Effector CD8-positive, alpha-beta T cell (primary cell): ENCODE results near the gene SYT1.

ENCODE experiments used
- DNase-seq: peaks from one replicate; lab custom pipeline; 2025; lab: John Stamatoyannopoulos, UW

SYT1 gene

GRCh38 chr12:79057540-79057939 lies 193.0 kb downstream of the SYT1 start:
- DNase-seq = no peak

DNA sequence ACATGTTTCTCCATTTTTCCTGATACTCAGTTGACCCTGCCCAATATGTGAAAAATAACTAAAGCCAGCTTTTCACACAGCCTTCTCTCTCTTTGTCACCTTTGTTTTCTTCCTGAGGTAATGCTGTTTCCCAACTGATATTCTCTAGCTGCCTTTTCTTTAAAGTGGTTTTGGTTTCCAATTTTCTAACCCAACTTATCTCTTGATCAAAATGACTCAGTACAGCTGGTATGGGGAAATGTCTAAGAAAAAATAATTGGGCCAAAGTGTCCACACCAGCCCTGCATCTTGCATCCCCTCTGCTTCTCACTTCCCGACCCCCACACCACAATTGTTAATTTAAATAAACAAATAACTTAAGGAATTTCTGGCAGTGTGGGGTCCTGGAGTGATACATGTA lies 193.8 kb downstream of the SYT1 start:
- DNase-seq = no peak

- DNase-seq = no peak
Observed at GRCh38 chr12:79059557-79059956, 195.0 kb downstream of the SYT1 start.

DNA sequence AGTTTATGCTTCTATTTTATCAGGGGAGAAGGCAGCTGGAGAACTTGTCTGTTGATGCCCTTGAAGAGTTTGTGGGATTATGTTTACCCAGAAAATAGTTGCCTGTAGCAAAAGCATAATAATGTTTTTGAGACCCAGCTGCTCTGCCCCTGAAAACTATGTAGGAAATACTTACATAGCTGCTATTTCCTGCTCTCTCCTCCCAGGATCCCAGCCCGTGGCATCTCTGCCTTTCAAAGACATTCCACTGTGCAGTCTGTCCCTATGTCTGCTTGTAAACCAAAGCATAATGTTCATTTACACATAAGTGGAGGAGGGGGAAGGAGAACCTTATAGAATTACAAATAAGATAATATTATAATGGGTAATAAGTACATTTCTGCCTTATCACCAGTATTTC lies 198.7 kb downstream of the SYT1 start:
- DNase-seq = no peak

DNA sequence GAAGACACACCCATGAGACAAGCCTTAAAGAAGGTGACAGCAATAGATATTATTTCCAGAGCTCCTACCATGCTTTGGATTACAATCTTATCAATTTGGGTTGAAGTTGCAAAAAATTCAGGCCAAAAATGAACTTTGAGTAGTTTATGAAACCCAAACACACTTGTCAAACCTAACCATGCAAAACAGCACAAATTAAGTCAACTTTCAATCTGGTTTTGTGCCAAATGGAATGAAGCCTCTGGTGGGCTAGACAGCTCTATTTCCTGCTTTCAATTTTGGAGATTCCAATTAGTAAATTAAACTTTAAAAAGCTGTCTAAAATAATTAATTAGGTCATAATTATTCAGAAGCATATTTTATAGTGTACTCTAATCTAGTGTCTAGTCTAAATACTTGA lies 203.4 kb downstream of the SYT1 start:
- no peak for DNase-seq

- DNase-seq = no peak
Observed at GRCh38 chr12:79069009-79069408, 204.4 kb downstream of the SYT1 start.

DNA sequence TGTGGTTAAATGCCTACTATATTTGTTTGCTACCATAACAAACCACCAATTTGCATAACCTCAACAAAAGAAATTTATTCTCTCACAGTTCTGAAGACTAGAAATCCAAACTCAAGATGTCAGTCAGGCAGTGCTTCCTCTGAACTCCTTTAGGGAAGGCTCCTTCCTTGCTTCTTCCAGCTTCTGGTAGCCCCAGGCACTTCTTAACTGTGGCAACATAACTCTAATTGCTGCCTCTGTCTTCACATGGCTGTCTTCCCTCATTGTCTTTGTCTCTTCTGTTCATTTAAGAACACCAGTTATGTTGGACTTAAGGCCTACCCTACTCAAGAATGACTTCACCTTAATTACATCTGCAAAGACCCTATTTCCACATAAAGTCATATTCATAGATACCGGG lies 206.9 kb downstream of the SYT1 start:
- DNase-seq = no peak

DNA sequence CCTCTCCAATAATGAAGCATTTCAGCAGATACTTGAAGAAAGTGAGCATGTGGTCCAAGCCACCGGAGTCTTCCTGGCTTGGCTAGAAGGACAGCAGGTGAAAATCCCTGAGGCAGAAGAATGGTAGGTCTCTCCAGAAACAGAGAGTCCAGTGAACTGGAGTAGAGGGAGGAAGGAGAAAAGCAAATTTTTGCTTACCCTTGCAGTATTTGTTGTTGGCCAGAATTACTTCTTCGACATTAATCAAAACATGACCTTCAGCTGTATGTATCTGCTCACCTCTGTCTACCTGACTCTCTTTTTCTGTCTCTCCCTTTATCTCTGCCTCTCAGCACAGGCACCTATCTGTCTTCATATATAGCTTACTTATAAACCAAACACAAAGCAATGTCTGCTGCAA lies 208.9 kb downstream of the SYT1 start:
- DNase-seq = no peak

GRCh38 chr12:79082595-79082994 lies 218.0 kb downstream of the SYT1 start:
- no peak for DNase-seq

GRCh38 chr12:79083181-79083580 lies 218.6 kb downstream of the SYT1 start:
- DNase-seq = no peak

- no peak for DNase-seq
Observed at GRCh38 chr12:79085106-79085682, 220.6 kb downstream of the SYT1 start.

DNA sequence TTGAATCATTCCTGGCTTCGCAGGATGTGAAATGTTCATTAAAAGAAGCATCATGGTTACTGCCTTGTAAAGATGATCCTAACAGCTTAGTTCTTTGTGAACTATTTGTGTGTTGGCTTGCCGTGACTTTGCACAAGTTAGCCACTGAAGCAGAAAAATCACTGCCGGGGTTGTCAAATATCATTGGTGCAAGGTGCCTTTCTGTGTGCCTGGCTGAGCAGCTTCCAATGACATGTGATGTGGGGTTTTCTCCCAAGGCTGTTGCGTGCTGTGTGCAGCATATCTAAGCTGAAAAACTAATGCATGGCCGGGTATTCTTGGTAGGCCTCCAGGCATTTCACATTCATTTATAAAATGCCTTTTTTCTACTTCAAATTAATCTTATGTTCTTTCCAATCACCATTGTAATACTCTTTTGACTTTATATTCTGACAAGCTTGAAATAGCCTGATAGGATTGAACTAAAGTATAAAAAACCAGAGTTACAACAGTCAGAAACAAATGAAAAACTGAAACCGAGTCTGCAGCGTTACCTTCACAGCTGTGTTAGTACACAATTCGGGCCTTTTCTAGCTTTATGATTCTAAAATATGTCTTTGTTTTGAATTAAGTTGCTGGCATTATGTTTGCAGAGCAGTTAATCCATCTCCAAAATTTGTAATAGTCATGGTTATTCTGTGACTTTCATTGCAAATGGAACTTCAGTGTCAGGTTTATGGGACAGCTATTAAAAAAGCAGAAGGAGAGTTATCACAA lies 222.1 kb downstream of the SYT1 start:
- no peak for DNase-seq

DNA sequence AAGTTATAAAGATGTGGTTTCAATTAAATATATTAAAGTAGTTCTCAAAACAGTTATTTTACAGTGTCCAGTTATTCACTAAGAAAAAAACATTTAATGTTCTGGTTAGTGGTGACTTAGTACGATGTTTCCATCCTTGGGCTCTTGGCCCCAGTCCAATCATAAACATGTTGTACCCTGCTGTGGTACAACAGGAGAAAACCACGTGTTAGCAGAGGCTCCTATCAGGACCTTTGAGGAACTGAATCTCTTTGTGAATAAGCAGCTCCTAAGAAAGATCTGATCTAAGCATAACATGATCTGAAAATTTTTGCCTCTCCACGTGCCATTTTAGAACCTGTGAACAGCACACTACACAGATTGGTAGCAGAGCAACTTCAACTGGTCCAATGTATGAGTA lies 234.0 kb downstream of the SYT1 start:
- DNase-seq = no peak

GRCh38 chr12:79108962-79109361 lies 244.4 kb downstream of the SYT1 start:
- DNase-seq = no peak

GRCh38 chr12:79114896-79115295 lies 250.3 kb downstream of the SYT1 start:
- no peak for DNase-seq

DNA sequence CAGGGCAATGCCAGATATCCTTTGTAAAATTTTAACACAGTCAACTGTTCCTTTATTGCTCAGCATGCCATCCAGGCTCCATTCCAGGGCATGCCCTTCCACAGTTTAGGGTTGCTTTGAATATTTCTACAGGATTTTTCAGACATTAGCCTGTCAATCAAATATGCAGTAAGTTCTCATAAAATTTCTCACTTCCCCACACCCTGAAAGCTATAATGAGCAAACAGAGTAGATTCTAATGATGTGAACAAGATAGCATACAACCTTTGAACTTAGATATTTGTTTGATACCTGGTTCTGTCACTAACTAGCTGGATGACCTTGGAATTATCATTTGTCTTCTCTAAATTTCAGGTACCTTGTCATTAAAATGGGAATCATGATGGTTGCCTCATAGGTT lies 251.2 kb downstream of the SYT1 start:
- no peak for DNase-seq

GRCh38 chr12:79119796-79120195 lies 255.2 kb downstream of the SYT1 start:
- DNase-seq = no peak

- DNase-seq = no peak
Observed at GRCh38 chr12:79121486-79121885, 256.9 kb downstream of the SYT1 start.

DNA sequence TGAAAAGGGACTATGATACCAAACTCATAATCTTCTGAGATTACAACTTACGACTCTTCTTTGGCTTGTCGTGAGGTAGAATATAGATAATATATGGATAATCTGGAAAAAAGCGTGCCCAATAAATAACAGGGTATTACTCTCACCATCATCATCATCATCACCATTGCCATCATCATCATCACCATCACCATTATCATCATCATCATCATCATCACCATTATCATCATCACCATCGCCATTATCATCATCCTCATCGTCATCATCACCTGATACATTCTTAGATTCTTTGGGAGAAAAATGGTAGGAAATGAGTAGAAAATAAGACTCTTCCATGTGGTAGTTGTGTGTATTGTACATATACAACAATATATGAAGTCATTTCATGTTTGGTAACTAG lies 259.8 kb downstream of the SYT1 start:
- no peak for DNase-seq

GRCh38 chr12:79125358-79125757 lies 260.8 kb downstream of the SYT1 start:
- no peak for DNase-seq

- no peak for DNase-seq
Observed at GRCh38 chr12:79127271-79127751, 262.7 kb downstream of the SYT1 start.

- DNase-seq = no peak
Observed at GRCh38 chr12:79128956-79129355, 264.4 kb downstream of the SYT1 start.

DNA sequence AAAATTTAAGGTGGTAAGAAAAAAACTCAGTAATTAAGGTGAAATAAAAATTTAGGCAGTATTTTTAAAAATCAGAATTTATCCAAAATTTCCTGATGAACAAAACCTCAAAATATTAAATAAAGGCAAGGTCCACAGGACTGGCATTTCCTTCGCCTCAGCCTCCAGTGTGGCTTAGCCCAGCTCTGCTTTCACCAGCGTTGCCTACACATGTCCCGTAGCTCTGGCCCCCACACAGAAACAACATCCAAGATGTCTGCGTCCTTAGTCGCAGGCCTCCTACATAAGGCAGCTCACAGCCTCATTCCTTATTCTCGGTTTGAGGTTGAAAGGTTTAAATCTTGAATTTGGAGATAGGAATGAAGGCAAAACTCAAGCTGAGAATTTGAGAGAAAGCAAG lies 274.3 kb downstream of the SYT1 start:
- DNase-seq = no peak

GRCh38 chr12:79140711-79141110 lies 276.1 kb downstream of the SYT1 start:
- DNase-seq = no peak
